ENCODE data around the gene CLCN1. TPM values are rescaled to one million over a fixed set of nuclear protein-coding genes. Genes with fewer than 3 reads are reported as not detected.
A peak's percentile ranks its signal among the peaks of the same experiment; 100 is the strongest.

Gene CLCN1
- total RNA-seq, 2 donors from 2014 or later = not detected

GRCh38 chr7:143300959-143301935 is 14.7 kb upstream of the CLCN1 start:
- DNase-seq (no peak), ATAC-seq (no peak)
- Histone ChIP-seq H3K27ac (no peak overlapping the region), H3K9me3 (no peaks in the 10 kb centered on the region), H3K4me1 (no peaks in the 10 kb centered on the region), H3K4me3 (no peak overlapping the region), H3K27me3 (no peaks in the 10 kb centered on the region), H3K36me3 (replicated peaks in 1 of 2; ENCODE audit: insufficient read depth in 1 of 2, low read depth in 2 of 2) (peaks cover 16 to 33% of the 10 kb centered on the region in 2 donors)
- intact Hi-C loops (cut with DNase I) = loop anchor here (5.0 kb wide), 1 partner anchor 59 kb away; no protein-coding TSS in a partner anchor
- no peak for TF ChIP-seq POLR2A (IDR thresholded peaks at IDR 0.05)
- TF ChIP-seq, protein P1, sequence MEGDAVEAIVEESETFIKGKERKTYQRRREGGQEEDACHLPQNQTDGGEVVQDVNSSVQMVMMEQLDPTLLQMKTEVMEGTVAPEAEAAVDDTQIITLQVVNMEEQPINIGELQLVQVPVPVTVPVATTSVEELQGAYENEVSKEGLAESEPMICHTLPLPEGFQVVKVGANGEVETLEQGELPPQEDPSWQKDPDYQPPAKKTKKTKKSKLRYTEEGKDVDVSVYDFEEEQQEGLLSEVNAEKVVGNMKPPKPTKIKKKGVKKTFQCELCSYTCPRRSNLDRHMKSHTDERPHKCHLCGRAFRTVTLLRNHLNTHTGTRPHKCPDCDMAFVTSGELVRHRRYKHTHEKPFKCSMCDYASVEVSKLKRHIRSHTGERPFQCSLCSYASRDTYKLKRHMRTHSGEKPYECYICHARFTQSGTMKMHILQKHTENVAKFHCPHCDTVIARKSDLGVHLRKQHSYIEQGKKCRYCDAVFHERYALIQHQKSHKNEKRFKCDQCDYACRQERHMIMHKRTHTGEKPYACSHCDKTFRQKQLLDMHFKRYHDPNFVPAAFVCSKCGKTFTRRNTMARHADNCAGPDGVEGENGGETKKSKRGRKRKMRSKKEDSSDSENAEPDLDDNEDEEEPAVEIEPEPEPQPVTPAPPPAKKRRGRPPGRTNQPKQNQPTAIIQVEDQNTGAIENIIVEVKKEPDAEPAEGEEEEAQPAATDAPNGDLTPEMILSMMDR (IDR thresholded peaks at IDR 0.05) = no peak
- WGBS, 2 donors = 62 to 76% methylated on average over 8 of the region's 8 CpGs

GRCh38 chr7:143303733-143304132 is 12.2 kb upstream of the CLCN1 start:
- intact Hi-C loops (cut with DNase I) = loop anchor here (5.0 kb wide), 1 partner anchor 61 kb away; no protein-coding TSS in a partner anchor
- Histone ChIP-seq H3K4me3 (no peak overlapping the region), H3K27me3 (no peaks in the 10 kb centered on the region), H3K27ac (no peak overlapping the region), H3K9me3 (no peaks in the 10 kb centered on the region), H3K36me3 (replicated peaks in 1 of 2; ENCODE audit: insufficient read depth in 1 of 2, low read depth in 2 of 2) (peaks cover 11 to 30% of the 10 kb centered on the region in 2 donors), H3K4me1 (no peaks in the 10 kb centered on the region)
- 92 to 94% methylated on average over 10 of the region's 10 CpGs for WGBS, 2 donors
- DNase-seq (no peak), ATAC-seq (no peak)
- TF ChIP-seq POLR2A (IDR thresholded peaks at IDR 0.05) = no peak
- TF ChIP-seq, protein P1 (IDR thresholded peaks at IDR 0.05) = no peak

DNA sequence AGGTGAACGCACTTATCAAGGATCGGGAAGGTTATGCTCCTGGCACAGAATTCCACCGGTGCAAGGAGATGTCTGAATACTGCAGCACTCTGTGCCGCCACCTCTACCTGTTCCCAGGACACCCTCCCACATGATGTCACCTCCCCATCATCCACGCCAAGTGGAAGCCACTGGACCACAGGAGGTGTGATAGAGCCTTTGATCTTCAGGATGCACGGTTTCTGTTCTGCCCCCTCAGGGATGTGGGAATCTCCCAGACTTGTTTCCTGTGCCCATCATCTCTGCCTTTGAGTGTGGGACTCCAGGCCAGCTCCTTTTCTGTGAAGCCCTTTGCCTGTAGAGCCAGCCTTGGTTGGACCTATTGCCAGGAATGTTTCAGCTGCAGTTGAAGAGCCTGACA is 11.0 kb upstream of the CLCN1 start:
- DNase-seq (no peak), ATAC-seq (no peak)
- no peak for TF ChIP-seq POLR2A (IDR thresholded peaks at IDR 0.05)
- TF ChIP-seq, protein P1 (IDR thresholded peaks at IDR 0.05) = no peak
- Histone ChIP-seq H3K4me1 (no peaks in the 10 kb centered on the region), H3K27me3 (no peaks in the 10 kb centered on the region), H3K9me3 (no peaks in the 10 kb centered on the region), H3K27ac (no peak overlapping the region), H3K4me3 (no peak overlapping the region), H3K36me3 (replicated peaks in 1 of 2; ENCODE audit: insufficient read depth in 1 of 2, low read depth in 2 of 2) (peaks cover 8 to 30% of the 10 kb centered on the region in 2 donors)
- WGBS, 2 donors = 79 to 89% methylated on average over 6 of the region's 6 CpGs
- intact Hi-C loops (cut with DNase I) = loop anchor here (5.0 kb wide), 1 partner anchor 63 kb away; no protein-coding TSS in a partner anchor

DNA sequence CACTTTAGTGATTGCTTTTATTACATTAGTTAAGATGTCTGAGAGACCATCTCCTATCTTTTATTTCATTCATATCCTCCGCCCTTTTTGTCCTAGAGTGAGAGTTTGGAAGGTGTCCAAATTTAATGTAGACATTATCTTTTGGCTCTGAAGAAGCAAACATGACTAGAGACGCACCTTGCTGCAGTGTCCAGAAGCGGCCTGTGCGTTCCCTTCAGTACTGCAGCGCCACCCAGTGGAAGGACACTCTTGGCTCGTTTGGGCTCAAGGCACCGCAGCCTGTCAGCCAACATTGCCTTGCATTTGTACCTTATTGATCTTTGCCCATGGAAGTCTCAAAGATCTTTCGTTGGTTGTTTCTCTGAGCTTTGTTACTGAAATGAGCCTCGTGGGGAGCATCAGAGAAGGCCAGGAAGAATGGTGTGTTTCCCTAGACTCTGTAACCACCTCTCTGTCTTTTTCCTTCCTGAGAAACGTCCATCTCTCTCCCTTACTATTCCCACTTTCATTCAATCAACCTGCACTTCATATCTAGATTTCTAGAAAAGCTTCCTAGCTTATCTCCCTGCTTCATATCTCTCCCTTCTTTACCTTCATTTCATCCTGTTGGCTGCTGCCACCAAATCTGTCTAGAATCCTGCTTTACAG is 10.4 kb upstream of the CLCN1 start:
- intact Hi-C loops (cut with DNase I) = no loop called here
- no peaks in the 10 kb centered on the region for H3K4me1 ChIP-seq
- 27 to 33% methylated on average over 10 of the region's 10 CpGs for WGBS, 2 donors
- ATAC-seq = peak; percentile 88
- TF ChIP-seq, protein P1 (IDR thresholded peaks at IDR 0.05) = peak; percentile 73 to 89 (median 83)
- TF ChIP-seq POLR2A (IDR thresholded peaks at IDR 0.05) = no peak
- peak; percentile 82 to 86 (median 84) for DNase-seq
- peaks cover 3 to 25% of the 10 kb centered on the region in 2 donors for H3K36me3 ChIP-seq (replicated peaks in 1 of 2; ENCODE audit: insufficient read depth in 1 of 2, low read depth in 2 of 2)
- H3K9me3 ChIP-seq = no peaks in the 10 kb centered on the region
- H3K27me3 ChIP-seq = no peaks in the 10 kb centered on the region
- H3K4me3 ChIP-seq = no peak overlapping the region
- H3K27ac ChIP-seq = no peak overlapping the region
